Measurements from ENCODE around the gene PCSK4. TPM values are rescaled to one million over a fixed set of nuclear protein-coding genes. Genes with fewer than 3 reads are reported as not detected.

Gene PCSK4
- total and polyA plus RNA-seq, 9 of the 15 experiments (the other 6 are each of a cell fraction or from before 2014, with no cell fraction given): 0.01 to 9.1 (median 2.1) TPM; not detected in 1

DNA sequence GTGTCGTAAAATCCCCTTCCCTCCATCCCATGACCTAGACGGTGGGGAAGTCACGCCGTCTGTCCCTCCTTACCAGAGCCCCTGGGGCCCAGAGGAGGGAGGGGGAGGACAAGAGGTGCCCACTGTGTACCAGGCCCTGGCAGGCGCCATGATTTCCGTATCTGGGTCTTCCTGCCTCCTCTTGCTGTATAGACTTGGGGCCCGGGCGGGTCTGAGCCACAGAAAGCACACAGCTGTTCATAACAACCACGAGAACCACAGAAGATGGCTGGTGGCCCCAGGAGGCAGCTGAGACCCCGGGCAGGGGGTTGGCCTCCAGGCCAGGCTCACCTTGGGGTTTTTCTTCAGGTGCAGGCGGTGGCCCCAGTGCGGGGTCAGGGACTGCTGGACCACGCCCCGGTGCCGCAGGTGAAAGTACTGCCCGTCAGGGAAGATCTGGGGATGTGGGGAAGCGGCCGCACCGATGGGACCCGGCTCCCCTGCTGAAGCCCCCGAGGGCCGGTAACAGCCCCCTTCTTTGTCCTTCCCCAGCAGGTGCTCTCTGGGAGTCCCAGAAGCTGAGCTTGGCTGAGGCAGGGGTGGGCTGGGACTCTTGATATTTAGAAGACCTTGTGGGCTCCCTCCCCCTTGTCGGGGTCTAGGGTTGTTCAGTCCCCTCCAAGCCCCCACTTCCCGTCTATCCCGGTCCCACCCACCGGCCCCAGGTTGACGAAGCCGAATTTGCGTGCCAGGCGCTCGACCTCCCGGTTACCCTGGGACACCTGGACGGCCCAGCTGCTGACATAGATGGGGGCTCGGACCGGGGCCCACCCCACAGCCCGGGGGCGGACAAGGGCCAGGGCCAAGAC is 463 bp downstream of the PCSK4 start:
- Histone ChIP-seq H3K9ac (ENCODE audit: insufficient read depth in 1 of 2, low read depth in 2 of 2, low read length in 2 of 2) (peak overlapping the region; percentile 83 to 95), H3K4me2 (ENCODE audit: insufficient read depth, low read length) (peak overlapping the region; percentile 96), H3K4me1 (replicated peaks in 1 of 2; ENCODE audit: control insufficient read depth in 2 of 2, insufficient read depth in 2 of 2, low read length in 2 of 2) (peaks cover 26 to 74% of the 10 kb centered on the region in 2 experiments), H3K4me3 (peak overlapping the region; percentile 59), H4K20me1 (replicated peaks; ENCODE audit: control insufficient read depth, insufficient read depth, low read length) (peaks cover 6% of the 10 kb centered on the region; the same call in 1 of the 2 replicates), H3K27ac (ENCODE audit: extremely low read depth, low read depth, low read length) (peak overlapping the region; percentile 94), H3K9me3 (replicated peaks; ENCODE audit: control insufficient read depth, insufficient read depth, low read depth, low read length) (no peaks in the 10 kb centered on the region), H3K9me1 (ENCODE audit: control insufficient read depth, insufficient read depth, low read length) (no peaks in the 10 kb centered on the region), H3K27me3 (ENCODE audit: control insufficient read depth in 2 of 2, insufficient read depth in 2 of 2, low read length in 2 of 2) (no peaks in the 10 kb centered on the region), H2AFZ (ENCODE audit: low read depth, low read length) (peak overlapping the region; percentile 100), H3K36me3 (ENCODE audit: control insufficient read depth, insufficient read depth, low read length) (no peaks in the 10 kb centered on the region), H3K79me2 (ENCODE audit: control insufficient read depth, insufficient read depth, low read length) (peaks cover 27% of the 10 kb centered on the region)
- intact Hi-C loops (cut with micrococcal nuclease): no loop called here
- TSS peak; percentile 83 for BruUV-seq (replicated peaks)
- ChIA-PET POLR2A (no interaction called here), CTCF (ENCODE audit: low intra/inter-chr PET ratio) (no interaction called here)
- DNase-seq (ENCODE audit: extremely low read depth in 1 of 4, low spot score in 3 of 4) (peak in 1 of 4 experiments; percentile 38), ATAC-seq (no peak), FAIRE-seq (no peak)
- in situ Hi-C loops (cut with MboI): no loop called here
- 43% methylated on average over 21 of the region's 37 CpGs for WGBS (ENCODE audit: insufficient coverage, low coverage, missing lambda C conversion rate)
- TF ChIP-seq RBM17 (IDR thresholded peaks at IDR 0.05; ENCODE audit: borderline replicate concordance, low read depth, low read length) (no peak), MTA3 (IDR thresholded peaks at IDR 0.05; ENCODE audit: borderline replicate concordance) (0 out of 2 replicates have a peak, but pooled peaks have one; percentile 32), MTA1 (IDR thresholded peaks at IDR 0.05; ENCODE audit: borderline replicate concordance) (peak; percentile 53; the same call in 1 of the 2 replicates), ZNF263 (CRISPR knock-in tag; IDR thresholded peaks at IDR 0.05; ENCODE audit: borderline replicate concordance) (0 out of 2 replicates have a peak, but pooled peaks have one; percentile 17), RFX1 (IDR thresholded peaks at IDR 0.05) (no peak), XRCC3 (IDR thresholded peaks at IDR 0.05) (no peak), BRD4 (IDR thresholded peaks at IDR 0.05) (no peak), ZFP1 (CRISPR knock-in tag; IDR thresholded peaks at IDR 0.05) (no peak), SUPT5H (IDR thresholded peaks at IDR 0.05) (peak; percentile 67), LCOR (CRISPR knock-in tag; IDR thresholded peaks at IDR 0.05) (no peak), HNRNPK (IDR thresholded peaks at IDR 0.05; ENCODE audit: low read depth, low read length, poor library complexity, severe bottlenecking) (no peak), CXXC5 (CRISPR knock-in tag; IDR thresholded peaks at IDR 0.05) (no peak)
- TF ChIP-seq, protein P1, sequence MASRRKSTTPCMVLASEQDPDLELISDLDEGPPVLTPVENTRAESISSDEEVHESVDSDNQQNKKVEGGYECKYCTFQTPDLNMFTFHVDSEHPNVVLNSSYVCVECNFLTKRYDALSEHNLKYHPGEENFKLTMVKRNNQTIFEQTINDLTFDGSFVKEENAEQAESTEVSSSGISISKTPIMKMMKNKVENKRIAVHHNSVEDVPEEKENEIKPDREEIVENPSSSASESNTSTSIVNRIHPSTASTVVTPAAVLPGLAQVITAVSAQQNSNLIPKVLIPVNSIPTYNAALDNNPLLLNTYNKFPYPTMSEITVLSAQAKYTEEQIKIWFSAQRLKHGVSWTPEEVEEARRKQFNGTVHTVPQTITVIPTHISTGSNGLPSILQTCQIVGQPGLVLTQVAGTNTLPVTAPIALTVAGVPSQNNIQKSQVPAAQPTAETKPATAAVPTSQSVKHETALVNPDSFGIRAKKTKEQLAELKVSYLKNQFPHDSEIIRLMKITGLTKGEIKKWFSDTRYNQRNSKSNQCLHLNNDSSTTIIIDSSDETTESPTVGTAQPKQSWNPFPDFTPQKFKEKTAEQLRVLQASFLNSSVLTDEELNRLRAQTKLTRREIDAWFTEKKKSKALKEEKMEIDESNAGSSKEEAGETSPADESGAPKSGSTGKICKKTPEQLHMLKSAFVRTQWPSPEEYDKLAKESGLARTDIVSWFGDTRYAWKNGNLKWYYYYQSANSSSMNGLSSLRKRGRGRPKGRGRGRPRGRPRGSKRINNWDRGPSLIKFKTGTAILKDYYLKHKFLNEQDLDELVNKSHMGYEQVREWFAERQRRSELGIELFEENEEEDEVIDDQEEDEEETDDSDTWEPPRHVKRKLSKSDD (conservative IDR thresholded peaks at IDR 0.05; ENCODE audit: low read length): no peak
- TF ChIP-seq, protein P2, sequence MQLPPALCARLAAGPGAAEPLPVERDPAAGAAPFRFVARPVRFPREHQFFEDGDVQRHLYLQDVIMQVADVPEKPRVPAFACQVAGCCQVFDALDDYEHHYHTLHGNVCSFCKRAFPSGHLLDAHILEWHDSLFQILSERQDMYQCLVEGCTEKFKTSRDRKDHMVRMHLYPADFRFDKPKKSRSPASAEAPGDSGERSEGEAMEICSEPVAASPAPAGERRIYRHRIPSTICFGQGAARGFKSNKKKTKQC (CRISPR knock-in tag; IDR thresholded peaks at IDR 0.05): 0 out of 2 replicates have a peak, but pooled peaks have one; percentile 37
- TF ChIP-seq, protein P3, sequence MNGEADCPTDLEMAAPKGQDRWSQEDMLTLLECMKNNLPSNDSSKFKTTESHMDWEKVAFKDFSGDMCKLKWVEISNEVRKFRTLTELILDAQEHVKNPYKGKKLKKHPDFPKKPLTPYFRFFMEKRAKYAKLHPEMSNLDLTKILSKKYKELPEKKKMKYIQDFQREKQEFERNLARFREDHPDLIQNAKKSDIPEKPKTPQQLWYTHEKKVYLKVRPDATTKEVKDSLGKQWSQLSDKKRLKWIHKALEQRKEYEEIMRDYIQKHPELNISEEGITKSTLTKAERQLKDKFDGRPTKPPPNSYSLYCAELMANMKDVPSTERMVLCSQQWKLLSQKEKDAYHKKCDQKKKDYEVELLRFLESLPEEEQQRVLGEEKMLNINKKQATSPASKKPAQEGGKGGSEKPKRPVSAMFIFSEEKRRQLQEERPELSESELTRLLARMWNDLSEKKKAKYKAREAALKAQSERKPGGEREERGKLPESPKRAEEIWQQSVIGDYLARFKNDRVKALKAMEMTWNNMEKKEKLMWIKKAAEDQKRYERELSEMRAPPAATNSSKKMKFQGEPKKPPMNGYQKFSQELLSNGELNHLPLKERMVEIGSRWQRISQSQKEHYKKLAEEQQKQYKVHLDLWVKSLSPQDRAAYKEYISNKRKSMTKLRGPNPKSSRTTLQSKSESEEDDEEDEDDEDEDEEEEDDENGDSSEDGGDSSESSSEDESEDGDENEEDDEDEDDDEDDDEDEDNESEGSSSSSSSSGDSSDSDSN (IDR thresholded peaks at IDR 0.05; ENCODE audit: borderline replicate concordance in 1 of 2, low read depth in 2 of 2, low read length in 2 of 2): no peak
- TF ChIP-seq, protein P4, sequence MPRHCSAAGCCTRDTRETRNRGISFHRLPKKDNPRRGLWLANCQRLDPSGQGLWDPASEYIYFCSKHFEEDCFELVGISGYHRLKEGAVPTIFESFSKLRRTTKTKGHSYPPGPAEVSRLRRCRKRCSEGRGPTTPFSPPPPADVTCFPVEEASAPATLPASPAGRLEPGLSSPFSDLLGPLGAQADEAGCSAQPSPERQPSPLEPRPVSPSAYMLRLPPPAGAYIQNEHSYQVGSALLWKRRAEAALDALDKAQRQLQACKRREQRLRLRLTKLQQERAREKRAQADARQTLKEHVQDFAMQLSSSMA (CRISPR knock-in tag; IDR thresholded peaks at IDR 0.05): no peak
